Heart left ventricle (tissue), 16 donors: Measurements from ENCODE around the gene HDAC4. TPM values are rescaled to one million over a fixed set of nuclear protein-coding genes. Genes with fewer than 3 reads are reported as not detected.
A peak's percentile ranks its signal among the peaks of the same experiment; 100 is the strongest.
"Not testable (repeated sequence)": the region's sequence is repeated elsewhere in the genome, so short reads cannot be mapped to it uniquely, and the experiment has no call there.

Experiments
- ATAC-seq, 4 donors: fragments of 200-7000 bp; cut with Tn5 transposase; one replicate each; pipeline ENCODE4 v1.9.1; 2020 to 2022; ENCODE audit warnings: moderate library complexity in 4 of 4, mild to moderate bottlenecking in 3 of 4, moderate number of reproducible peaks in 1 of 4
- DNase-seq, 5 donors: peaks; one replicate each; pipeline ENCODE4 v3.0.0-alpha.2; 2020
- H3K27ac ChIP-seq, 12 donors: fragments of 200-600 bp; sonication (generic) in 4 of 12; one replicate each; pipeline versions ENCODE4 v1.5.0 to v1.8.0; 2016 to 2022; ENCODE audit warnings: mild to moderate bottlenecking in 2 of 12
- H3K27me3 ChIP-seq, 9 donors: fragments of 200-600 bp; sonication (generic) in 2 of 9; one replicate each; pipeline versions ENCODE4 v1.5.1 to v1.8.0; 2016 to 2022; ENCODE audit warnings: mild to moderate bottlenecking in 3 of 9
- H3K36me3 ChIP-seq, 9 donors: fragments of 200-600 bp; sonication (generic) in 2 of 9; one replicate each; pipeline versions ENCODE4 v1.5.0 to v1.8.0; 2018 to 2022; ENCODE audit warnings: mild to moderate bottlenecking in 2 of 9
- H3K4me1 ChIP-seq, 12 donors: fragments of 200-600 bp; sonication (generic) in 4 of 12; one replicate each; pipeline versions ENCODE4 v1.5.0 to v1.8.0; 2016 to 2022; ENCODE audit warnings: mild to moderate bottlenecking in 3 of 12
- H3K4me3 ChIP-seq, 12 donors: fragments of 200-600 bp; sonication (generic) in 4 of 12; one replicate each; pipeline versions ENCODE4 v1.5.0 to v1.8.0; 2017 to 2022; ENCODE audit warnings: mild to moderate bottlenecking in 9 of 12, moderate library complexity in 4 of 12
- H3K9me3 ChIP-seq, 12 donors: fragments of 200-600 bp; sonication (generic) in 4 of 12; one replicate each; pipeline versions ENCODE4 v1.5.0 to v1.8.0; 2016 to 2022; ENCODE audit warnings: mild to moderate bottlenecking in 1 of 12
- POLR2A ChIP-seq, 2 donors: fragments of 450-650 bp; IDR thresholded peaks; one replicate each; pipeline ENCODE4 v1.6.1; 2017; ENCODE audit warnings: antibody characterized with exemption in 2 of 2, mild to moderate bottlenecking in 2 of 2, moderate library complexity in 2 of 2
- WGBS, 4 donors: extraction: QIAGEN DNeasy Blood & Tissue Kit in 2 of 4; methylation state at CpG; one replicate each; pipeline versions ENCODE4 v1.1.5 to v1.1.7; 2013 to 2018; 5-methylcytosine and 5-hydroxymethylcytosine counted together
- intact Hi-C, 10 donors: fragments of 100-400 bp; cut with DNase I; formaldehyde crosslinking; loops; one replicate each; pipeline versions ENCODE4 v1.11.1 to v1.14.2; 2022
- long read RNA-seq, 3 donors: library from polyadenylated mRNA; unstranded; transcript quantifications; one replicate each; pipeline ENCODE4 v2.0.0, GENCODE V29; 2020 to 2021
- polyA plus RNA-seq, 2 donors: library from polyadenylated mRNA; stranded (reverse); fragments of 200-250 nt; gene quantifications; one replicate each; pipeline ENCODE4 v1.2.3, GENCODE V29; 2013
- total RNA-seq, 9 donors: library from RNA; depleted of rRNA in 2 of 9; stranded (reverse); fragments of >200 nt in 2 of 9; fragmentation: NEBNext Ultra II Directional in 3 of 9; extraction: Animal tissue kit (Norgen Biotek cat#: 25700) in 3 of 9; gene quantifications; one replicate each; pipeline versions ENCODE4 v1.1.0 to v1.2.4, GENCODE V29; 2016 to 2023
- TF ChIP-seq, protein P1 (sequence below), 12 donors: fragments of 200-600 bp; sonication (generic) in 4 of 12; IDR thresholded peaks; one replicate each; pipeline versions ENCODE4 v1.5.0 to v1.8.0; 2018 to 2022; ENCODE audit warnings: antibody characterized with exemption in 12 of 12, mild to moderate bottlenecking in 5 of 12
- donor health status: ischemic (EF 13 %, LVEDD 7.1; RV severe dilation, severe dysfunction).
- donor health status: healthy with polysubstance abuse.
- donor health status: DM: no; HTN: yes; CAD: no.
- donor health status: DM: no; HTN: no; CAD: no.
- donor health status: ischemic (EF 25% LVEDD 6.9; RV normal size, moderate dysfunction).
- donor health status: ischemic (EF 25% LVEDD 5.7; RV mildly dilated, moderate dysfunction).
- donor health status: healthy.
- donor health status: DM: yes; HTN: yes; CAD: no.
- donor health status: ischemic (EF 35%, LVEDD 5.7; RV mildly dilated, moderate dysfunction).
- donor health status: nonischemic (EF 11% LVEDD 7.7; RV severe dilation, severe dysfunction).
- donor health status: DM: yes; HTN: yes; CAD: no.
- donor health status: PGD.
- donor health status: ischemic (EF 29% LVEDD 5.4; RV normal size, mild dysfunction).
- donor health status: nonischemic (EF 23%, LVEDD 6.1; RV moderate dilation, normal function).

Gene HDAC4
- 10 to 100 TPM; 16.7 to 37.6 (median 27.7) TPM for total RNA-seq
- 10 to 100 TPM; 13.9 to 15.2 TPM for polyA plus RNA-seq
- long read RNA-seq, donor 1, partial matches to known transcripts, result 6 of 31 reads
- long read RNA-seq, donor 1, other reads (novel, unspliced or antisense), result 24 of 31 reads
- long read RNA-seq, donor 2, partial matches to known transcripts, result 5 of 16 reads
- long read RNA-seq, donor 2, other reads (novel, unspliced or antisense), result 11 of 16 reads
- long read RNA-seq, donor 3, partial matches to known transcripts, result 2 of 10 reads
- long read RNA-seq, donor 3, other reads (novel, unspliced or antisense), result 8 of 10 reads

DNA sequence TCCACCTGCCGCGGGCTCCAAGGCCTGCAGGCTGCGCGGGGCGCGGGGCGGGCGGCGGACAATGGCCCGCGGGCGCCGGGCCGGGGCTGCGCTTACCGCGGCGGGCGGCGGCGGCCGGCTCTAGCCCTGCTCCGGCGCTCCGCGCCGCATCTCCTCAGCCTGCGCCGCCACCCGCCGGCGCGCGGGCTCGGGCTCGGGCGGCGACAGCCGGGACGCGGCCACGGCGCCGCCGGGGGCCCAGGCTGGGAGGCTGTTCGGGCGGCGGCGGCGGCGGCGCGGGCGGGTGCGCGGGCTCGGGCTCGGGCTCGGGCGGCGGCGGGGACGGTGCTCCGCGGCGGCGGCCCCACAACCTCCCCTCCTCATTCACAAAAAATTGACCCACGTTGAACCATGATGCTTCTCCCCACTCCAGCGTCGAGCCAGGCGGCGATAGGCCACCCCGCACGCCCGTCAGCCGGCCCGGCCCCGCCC lies at the start of gene HDAC4:
Gene HDAC4, minus strand, starts transcription at position 425 of the 471 bp plus-strand sequence. CDS start 48,321 bp downstream, outside the sequence.
- H3K36me3 ChIP-seq, result no peaks in the 10 kb centered on the region
- intact Hi-C loops, result loop anchor here in 5 of 10 donors (2.0 to 10.0 kb wide), 5 partner anchors 72 to 734 kb away; partner anchors contain the start of gene COPS9 (in 1 of the 5)
- 0 to 1% (median 0%) methylated on average over 12 to 78 of the region's 78 CpGs for WGBS, 4 donors
- peak within 1 kb of the TSS; percentile 94 to 100 (median 99) for H3K27ac ChIP-seq
- no peaks in the 10 kb centered on the region for H3K9me3 ChIP-seq
- peaks cover 0 to 49% (median 25%) of the 10 kb centered on the region in 12 donors for H3K4me1 ChIP-seq
- no peaks in the 10 kb centered on the region for H3K27me3 ChIP-seq
- ATAC-seq (peak in 2 of 4 donors; percentile 66 to 84), DNase-seq (no peak)
- H3K4me3 ChIP-seq, result peak within 1 kb of the TSS; percentile 50 to 91 (median 74)
- TF ChIP-seq, protein P1, sequence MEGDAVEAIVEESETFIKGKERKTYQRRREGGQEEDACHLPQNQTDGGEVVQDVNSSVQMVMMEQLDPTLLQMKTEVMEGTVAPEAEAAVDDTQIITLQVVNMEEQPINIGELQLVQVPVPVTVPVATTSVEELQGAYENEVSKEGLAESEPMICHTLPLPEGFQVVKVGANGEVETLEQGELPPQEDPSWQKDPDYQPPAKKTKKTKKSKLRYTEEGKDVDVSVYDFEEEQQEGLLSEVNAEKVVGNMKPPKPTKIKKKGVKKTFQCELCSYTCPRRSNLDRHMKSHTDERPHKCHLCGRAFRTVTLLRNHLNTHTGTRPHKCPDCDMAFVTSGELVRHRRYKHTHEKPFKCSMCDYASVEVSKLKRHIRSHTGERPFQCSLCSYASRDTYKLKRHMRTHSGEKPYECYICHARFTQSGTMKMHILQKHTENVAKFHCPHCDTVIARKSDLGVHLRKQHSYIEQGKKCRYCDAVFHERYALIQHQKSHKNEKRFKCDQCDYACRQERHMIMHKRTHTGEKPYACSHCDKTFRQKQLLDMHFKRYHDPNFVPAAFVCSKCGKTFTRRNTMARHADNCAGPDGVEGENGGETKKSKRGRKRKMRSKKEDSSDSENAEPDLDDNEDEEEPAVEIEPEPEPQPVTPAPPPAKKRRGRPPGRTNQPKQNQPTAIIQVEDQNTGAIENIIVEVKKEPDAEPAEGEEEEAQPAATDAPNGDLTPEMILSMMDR (IDR thresholded peaks at IDR 0.05), result no peak
- peak in 1 of 2 donors; percentile 30 for TF ChIP-seq POLR2A (IDR thresholded peaks at IDR 0.05)

DNA sequence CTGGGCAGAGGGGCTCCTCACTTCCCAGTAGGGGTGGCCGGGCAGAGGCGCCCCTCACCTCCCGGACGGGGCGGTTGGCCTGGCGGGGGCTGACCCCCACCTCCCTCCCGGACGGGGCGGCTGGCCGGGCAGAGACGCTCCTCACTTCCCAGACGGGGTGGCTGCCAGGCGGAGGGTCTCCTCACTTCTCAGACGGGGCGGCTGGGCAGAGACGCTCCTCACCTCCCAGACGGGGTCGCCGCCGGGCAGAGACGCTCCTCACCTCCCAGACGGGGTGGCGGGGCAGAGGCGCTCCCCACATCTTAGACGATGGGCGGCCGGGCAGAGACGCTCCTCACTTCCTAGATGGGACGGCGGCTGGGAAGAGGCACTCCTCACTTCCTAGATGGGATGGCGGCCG lies 48.6 kb upstream of the HDAC4 start:
- H3K27me3 ChIP-seq, H3K36me3 ChIP-seq, DNase-seq, ATAC-seq, intact Hi-C loops, H3K27ac ChIP-seq, H3K4me3 ChIP-seq: not testable (repeated sequence)
- H3K4me1 ChIP-seq, result peaks cover 0 to 10% (median 0%) of the 10 kb centered on the region in 12 donors
- 90 to 95% (median 95%) methylated on average over 13 to 32 of the region's 32 CpGs for WGBS, 4 donors
- H3K9me3 ChIP-seq, result peaks cover 0 to 44% (median 13%) of the 10 kb centered on the region in 12 donors

DNA sequence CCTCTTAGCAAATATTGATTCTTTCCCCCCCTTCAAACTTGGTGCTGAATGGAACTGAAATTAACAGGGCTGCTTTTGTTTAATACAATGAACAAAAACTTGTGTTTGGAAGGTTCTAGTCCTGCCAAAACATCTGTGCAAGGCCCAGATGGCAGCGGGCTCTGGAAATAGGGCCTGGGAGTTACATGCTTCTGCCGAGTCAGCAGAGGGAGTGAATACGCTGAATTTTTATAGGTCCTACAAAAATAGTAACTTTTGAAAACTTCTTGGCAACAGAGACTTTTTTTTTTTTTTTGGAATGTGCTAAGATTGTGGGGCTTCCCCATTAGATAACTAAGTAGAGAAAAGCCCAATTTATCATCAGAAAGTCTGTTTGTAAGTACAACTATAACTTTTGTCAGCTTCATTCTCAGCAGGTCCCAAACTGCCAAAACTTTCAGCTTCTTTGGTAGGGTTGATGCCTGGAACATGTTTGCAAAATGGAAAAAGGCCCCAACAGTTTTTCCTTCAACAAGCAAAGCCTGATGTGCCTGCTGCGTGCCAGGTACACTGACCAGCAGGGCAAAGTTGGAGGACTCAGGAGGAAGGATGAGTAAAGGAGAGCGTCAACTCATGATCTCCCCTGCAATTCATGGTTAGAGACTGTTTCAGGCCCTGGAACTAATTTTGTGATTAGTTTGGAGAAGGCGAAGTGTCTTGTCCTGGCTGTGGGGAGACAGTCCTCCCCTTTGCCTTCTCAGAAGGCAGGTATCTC lies 45.1 kb upstream of the HDAC4 start:
- TF ChIP-seq, protein P1 (IDR thresholded peaks at IDR 0.05), result no peak
- TF ChIP-seq POLR2A (IDR thresholded peaks at IDR 0.05), result no peak
- WGBS, 4 donors, result 58 to 77% (median 67%) methylated on average over 6 of the region's 6 CpGs
- H3K4me3 ChIP-seq, result no peak overlapping the region
- DNase-seq (no peak), ATAC-seq (peak in 1 of 4 donors; percentile 48)
- peaks cover 0 to 21% (median 2%) of the 10 kb centered on the region in 12 donors for H3K4me1 ChIP-seq
- intact Hi-C loops, result no loop called here
- peak overlapping the region in 1 of 12 donors; percentile 15 for H3K27ac ChIP-seq
- H3K27me3 ChIP-seq, result peaks cover 0 to 27% (median 7%) of the 10 kb centered on the region in 9 donors
- H3K9me3 ChIP-seq, result peaks cover 0 to 10% (median 0%) of the 10 kb centered on the region in 12 donors
- no peaks in the 10 kb centered on the region for H3K36me3 ChIP-seq

DNA sequence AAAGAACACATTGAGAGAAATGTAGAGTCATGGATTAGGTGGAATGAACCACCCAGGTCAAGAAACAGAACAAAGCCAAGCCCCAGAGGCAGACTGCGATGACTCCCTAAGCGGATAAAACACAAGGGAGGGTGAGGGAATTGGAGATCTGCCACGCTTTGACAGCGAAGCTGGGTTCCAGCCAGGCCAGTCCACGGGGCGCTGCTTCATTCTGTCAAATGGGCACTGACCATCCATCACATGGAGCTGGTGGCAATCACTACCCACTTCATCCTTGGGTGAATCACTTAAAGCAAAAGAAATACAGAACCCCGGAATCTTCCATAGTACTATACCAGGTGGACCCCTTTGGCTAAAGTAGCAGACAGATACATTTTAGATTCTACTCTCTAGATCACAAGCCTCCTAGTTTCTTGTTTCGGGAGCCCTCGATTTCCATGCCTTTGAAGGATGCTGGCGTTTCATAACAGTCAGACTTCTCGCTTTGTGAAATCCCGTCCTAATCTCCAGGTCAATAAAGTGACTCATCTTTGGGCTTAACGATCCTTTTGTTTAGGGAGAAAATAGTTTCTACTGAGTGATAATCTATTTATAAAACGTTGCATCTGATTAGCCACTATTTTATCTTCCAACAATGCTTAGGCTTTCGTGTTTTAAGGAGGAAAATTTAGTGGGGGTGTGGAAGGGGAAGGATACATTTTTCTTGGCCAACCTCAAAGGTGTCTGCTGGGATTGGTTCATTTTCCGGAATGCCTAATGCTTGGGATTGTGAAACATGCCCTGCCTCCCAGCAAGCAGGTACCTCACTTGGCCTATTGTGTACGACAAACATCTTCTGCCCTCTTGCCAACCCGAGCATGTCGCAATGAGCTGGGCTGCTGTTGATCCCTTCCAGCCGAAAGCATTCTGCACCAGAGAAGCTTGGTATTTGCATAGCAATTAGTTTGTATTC lies 44.1 kb upstream of the HDAC4 start:
- ATAC-seq, result no peak
- WGBS, 4 donors, result 81 to 85% (median 82%) methylated on average over 20 of the region's 20 CpGs
- Histone ChIP-seq H3K27me3 (peaks cover 0 to 29% (median 14%) of the 10 kb centered on the region in 9 donors), H3K4me1 (peaks cover 0 to 31% (median 10%) of the 10 kb centered on the region in 12 donors), H3K27ac (no peak overlapping the region), H3K36me3 (no peaks in the 10 kb centered on the region), H3K4me3 (no peak overlapping the region), H3K9me3 (peaks cover 0 to 5% (median 0%) of the 10 kb centered on the region in 12 donors)
- intact Hi-C loops, result no loop called here
- no peak for DNase-seq
- no peak for TF ChIP-seq POLR2A (IDR thresholded peaks at IDR 0.05)
- TF ChIP-seq, protein P1 (IDR thresholded peaks at IDR 0.05), result no peak
